Stimulated activated CD8-positive, alpha-beta memory T cell treated with anti-CD3 and anti-CD28 coated beads, Interleukin-4, amount 100 ng/mL, for 1 hour (primary cell): ENCODE measurements around the gene PRDM16.

ENCODE experiments used
- DNase-seq, 2 donors: peaks; one replicate each; pipeline ENCODE4 v3.0.0-alpha.2; 2020; ENCODE audit warnings: low read depth in 2 of 2, low spot score in 1 of 2

PRDM16 gene

DNA sequence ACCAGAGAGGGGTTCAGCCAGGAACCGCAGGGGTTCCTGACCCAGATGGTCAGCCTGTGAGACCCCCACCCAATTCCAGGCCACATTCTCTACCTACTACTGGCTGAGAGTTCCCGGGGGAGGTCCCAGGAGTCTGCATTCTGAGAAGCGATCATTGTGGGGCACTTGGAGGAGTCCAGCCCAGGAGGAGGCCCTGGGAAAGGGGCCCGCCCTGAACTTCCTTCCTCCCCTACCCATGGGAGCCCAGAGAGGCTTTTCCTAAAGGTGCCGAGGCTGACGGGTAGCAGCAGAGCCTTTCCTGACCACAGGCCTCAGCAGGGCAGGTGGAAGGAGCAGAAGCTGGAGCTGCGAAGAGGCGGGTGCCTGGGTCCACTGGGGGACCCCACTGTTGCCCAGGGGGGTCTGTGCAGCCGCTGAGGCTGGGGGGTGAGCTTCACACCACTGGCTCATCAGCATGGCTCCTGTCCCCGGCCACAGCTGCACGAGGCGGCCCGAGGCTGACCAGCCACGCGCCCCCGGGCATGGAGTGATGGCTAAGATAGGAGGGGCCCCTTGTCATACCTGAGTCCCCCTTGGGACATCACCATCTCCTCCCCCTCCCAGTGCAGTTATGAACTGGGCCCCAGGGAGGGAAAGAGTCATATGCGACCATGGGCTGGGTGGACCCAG lies 127.7 kb downstream of the PRDM16 start:
- DNase-seq = no peak

- DNase-seq = no peak
These were observed 128.8 kb downstream of the PRDM16 start for GRCh38 chr1:3197781-3198316.

DNA sequence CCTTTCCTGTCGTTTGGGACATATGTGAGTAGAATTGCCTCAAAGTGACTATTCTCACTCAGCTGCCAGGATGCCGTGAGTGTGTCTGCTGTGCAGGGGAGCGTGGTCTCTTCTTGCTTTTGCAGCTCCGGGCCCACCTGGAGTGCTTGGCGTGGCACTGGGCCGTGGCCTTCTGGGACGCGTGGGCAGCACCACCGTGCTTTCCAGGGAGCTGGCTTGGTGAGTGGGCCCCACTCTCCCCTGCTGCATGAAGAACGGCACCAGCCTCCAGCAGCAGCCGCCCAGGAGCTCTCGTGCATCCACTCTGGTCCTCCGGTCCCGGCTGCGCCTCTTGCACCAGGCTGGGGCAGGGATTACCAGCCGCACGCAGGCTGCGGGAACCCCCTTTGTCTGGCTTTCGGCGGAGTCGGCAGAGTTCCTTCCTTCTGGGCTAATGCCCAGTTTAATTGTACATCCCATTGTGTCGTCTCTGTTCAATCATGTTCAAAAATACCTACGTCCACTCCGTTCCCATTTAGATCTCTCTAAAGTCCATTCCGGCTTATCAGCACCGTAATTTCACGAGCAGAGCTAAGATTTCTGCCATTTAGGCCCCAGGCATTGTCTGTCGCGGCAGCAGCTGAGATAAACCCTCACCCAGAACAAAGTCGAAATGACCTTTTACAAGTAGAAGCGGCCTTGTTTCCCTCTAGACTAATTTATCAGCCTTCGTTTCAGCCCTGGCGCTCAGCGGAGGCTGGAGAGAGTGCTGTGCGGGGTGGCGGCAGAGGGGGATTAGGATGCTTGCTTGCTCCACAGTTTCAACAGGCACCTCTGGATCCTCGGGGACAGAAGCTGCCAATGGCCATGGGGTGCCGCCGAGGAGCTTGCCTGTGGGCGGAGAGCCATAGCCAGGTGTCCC lies 129.6 kb downstream of the PRDM16 start:
- DNase-seq = no peak

- DNase-seq = no peak
These were observed 135.7 kb downstream of the PRDM16 start for GRCh38 chr1:3204725-3205124.

DNA sequence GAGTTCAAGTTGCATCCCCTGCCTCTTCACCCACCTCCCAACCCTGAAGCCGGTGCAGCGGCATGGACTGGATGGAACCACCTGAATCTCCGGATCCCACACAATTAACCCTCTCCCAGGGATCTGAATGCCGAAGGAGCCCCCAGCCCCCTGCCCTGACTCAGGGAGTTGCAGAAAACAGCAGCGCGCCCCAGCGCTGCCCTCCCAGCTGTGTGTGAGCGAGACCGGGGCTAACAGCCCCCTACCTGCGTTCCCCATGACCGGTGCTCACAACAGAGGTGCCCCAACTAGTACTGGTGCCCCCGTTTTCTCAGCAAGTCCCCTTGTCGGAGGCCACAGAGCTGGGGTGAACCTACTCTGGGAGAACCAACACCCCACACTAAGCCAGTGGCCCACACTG lies 136.8 kb downstream of the PRDM16 start:
- no peak for DNase-seq

- DNase-seq = no peak
These were observed 137.7 kb downstream of the PRDM16 start for GRCh38 chr1:3206696-3207095.

GRCh38 chr1:3207217-3207848 lies 138.3 kb downstream of the PRDM16 start:
- no peak for DNase-seq

DNA sequence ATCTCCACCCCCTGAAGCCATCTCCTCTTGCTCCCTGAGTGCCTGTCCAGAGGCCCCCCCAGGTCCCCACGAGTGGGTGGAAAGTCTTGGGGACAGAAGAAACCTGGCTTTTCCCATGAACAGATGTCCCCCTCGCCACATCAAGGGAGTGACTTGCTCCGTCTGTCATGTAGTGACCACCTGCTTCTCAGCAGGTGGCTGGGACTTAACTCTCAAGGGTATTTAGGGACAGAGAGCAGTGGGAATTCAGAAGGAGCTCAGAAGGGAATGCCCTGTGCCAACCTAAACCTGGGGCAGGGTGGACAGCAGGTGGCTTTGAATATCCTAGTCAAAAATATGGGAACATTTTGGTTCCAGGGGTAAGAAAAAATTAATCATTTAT lies 139.8 kb downstream of the PRDM16 start:
- no peak for DNase-seq

DNA sequence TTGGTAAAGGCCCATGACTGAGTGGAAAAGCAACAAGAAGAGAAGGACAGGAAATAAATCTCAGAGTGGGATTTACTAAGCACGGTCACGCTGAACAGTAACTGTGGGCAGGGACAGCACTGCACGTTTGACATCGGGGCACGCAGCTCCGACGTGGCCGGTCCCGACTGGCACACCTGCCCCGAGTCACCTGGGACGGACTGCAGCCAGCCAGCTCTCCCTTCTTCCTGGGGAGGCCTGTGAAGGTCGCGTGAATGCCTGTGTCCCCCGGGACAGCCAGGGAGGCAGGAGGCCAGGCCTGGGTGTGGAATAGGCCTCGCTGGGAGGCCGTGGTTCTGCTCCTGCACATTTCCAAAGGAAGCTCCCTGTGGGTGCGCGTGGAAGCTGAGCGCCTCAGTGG lies 140.2 kb downstream of the PRDM16 start:
- DNase-seq = no peak

DNA sequence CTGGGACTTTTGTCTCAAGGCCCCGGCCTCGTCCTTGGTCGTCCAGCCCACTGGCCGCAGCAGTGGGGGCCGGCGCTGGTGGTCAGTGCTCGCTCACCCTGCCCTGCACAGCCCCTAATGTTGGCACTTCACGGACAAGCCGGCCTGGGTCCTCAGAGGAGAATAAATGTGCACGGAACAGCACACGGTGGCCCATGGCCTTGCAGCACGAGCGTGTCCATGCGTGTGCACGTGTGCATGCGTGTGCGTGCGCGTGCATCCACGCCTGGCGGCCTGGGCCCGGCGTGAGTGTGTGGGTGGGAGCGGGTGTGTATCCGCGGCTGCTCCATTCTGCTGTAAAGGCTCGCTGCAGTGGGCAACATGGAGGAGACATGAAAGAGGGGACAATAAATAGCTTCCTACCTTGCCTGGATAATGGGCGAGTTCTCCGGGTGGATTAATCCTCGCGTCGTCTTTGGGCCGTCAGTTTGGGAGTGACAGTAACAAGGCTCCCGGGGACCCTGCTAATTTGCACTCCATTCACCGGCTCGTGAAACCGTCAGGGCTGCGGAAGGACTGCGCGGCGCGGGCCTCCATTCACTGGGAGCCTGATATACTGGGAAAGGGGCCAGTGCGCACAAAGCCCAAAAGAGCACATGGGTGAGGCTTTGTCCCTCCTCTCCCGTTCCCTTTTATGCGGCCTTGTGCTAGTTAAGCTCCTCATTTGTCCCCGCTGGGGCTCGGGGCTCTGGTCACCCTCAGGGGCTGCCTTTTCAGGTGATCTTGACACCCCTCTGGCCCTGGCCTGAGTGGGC lies 142.8 kb downstream of the PRDM16 start:
- no peak for DNase-seq

DNA sequence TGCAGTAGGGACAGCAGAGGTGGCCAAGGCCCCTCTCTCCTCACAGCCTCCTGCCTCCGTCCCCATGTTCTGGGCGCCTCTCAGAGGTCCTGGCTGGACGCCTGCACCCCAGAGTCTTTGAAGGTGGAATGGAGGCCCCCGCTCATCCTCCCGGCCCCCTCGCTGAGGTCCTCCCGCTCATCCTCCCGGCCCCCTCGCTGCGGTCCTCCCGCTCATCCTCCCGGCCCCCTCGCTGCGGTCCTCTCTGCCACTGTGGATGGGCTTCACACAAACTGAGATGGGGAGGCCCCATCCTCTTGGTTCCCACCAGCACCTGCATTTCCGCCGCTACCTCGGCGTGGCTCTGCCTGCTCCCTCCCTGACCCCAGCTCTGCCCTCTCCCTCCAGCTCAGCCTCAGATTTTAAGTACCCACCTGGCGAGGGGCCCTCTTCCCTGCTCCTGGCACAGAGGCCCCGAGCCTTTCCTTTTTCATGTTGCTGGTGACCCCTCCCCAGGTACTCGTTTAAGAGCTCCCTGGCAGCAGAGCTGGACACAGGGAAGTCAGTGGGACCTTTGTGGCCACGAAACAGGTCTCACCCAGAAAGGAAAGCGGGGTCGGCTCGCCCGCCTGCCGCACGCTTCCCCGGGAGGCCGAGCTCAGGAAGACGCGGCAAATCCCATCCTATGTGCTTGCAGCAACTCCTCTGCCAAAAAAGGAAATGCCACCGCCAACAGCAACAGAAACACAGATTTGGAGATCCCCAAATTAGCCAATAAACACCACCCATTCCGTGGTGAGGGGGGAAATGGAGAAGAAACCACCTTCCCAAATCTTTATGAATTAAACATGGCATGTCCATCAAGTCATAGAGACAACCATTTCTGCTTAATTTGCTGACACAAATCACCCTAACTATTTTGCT lies 143.7 kb downstream of the PRDM16 start:
- DNase-seq = no peak

- no peak for DNase-seq
These were observed 144.7 kb downstream of the PRDM16 start for GRCh38 chr1:3213730-3214129.

DNA sequence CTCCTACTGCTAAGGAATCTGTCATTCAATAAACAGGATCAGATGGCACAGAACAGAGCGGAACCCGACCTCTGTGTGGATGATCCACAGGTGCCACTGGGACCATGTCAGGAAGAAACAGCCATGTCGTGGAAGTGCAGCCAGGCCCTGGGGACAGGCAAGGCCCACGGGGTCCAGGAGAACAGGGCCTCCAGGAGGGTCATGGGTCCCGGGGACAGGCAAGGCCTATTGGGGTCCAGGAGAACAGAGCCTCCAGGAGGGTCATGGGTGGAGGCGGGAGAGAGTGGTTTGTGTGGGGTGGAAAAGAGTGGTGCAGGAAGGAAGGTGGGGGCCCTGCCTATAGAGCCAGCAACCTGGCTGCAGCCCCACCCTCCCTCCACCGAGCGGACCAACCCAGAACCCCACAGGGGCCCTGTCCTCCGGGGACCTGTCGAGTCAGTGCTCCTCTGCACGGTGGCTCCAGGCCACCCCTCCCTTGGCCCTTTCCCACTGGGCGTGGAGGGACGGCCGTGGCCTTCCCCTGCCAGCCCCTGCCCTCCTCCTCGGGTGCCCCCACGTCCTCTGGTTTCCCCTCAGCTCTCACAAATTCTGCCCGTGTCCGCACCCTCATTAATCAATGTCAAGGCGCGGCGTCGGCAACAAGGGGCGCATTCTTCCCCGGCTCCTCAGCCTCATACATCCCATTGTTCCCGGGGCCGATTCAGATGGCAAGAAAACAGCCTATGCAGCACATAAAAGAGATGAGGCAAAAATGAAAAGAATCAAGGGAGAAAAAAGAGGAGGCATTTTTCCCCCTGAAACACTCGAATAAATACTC lies 146.4 kb downstream of the PRDM16 start:
- no peak for DNase-seq

- no peak for DNase-seq
These were observed 147.0 kb downstream of the PRDM16 start for GRCh38 chr1:3216015-3216391.

DNA sequence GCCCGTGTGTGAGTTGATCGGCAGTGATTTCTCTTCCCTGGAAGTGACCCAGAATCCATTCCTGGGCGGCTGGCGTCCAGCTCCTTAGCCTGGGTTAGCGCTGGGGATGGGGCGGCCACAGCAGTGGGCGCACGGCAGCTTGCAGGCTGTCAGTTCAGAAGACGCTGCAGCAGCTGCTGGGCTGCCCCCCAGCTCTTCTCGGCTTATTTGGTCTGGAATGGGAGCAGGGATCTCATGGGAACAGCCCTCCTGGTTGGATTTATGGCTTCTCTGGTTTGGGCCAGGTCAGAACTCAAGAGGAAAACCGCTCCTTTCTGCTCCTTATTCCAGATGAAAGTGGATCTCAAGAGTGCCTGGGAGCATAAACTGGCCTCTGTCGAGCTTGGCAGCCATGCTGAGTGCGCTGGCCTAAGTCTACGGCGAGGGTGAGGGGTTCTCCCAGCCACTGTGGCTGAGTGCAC lies 148.2 kb downstream of the PRDM16 start:
- DNase-seq = no peak

- DNase-seq = no peak
These were observed 149.1 kb downstream of the PRDM16 start for GRCh38 chr1:3217979-3218679.

- DNase-seq = no peak
These were observed 150.2 kb downstream of the PRDM16 start for GRCh38 chr1:3219005-3219790.
